ENCODE data around the gene PRKN.

The PRKN gene

DNA sequence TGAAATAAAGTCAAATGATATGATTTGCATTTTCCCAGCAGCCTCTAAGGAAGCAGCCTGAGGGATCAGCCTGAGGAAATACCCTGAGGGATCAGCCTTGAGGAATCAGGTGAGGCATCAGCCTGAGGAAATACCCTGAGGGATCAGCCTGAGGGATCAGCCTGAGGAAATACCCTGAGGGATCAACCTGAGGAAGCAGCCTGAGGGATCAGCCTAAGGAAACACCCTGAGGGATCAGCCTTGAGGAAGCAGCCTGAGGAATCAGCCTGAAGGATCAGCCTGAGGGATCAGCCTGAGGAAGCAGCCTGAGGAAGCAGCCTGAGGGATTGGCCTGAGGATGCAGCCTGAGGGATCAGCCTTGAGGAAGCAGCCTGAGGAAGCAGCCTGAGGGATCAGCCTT lies 784.0 kb downstream of the PRKN start:
- H3K4me3 ChIP-seq (ENCODE audit: low read depth, low read length), result no peak overlapping the region
- TF ChIP-seq, protein P1, sequence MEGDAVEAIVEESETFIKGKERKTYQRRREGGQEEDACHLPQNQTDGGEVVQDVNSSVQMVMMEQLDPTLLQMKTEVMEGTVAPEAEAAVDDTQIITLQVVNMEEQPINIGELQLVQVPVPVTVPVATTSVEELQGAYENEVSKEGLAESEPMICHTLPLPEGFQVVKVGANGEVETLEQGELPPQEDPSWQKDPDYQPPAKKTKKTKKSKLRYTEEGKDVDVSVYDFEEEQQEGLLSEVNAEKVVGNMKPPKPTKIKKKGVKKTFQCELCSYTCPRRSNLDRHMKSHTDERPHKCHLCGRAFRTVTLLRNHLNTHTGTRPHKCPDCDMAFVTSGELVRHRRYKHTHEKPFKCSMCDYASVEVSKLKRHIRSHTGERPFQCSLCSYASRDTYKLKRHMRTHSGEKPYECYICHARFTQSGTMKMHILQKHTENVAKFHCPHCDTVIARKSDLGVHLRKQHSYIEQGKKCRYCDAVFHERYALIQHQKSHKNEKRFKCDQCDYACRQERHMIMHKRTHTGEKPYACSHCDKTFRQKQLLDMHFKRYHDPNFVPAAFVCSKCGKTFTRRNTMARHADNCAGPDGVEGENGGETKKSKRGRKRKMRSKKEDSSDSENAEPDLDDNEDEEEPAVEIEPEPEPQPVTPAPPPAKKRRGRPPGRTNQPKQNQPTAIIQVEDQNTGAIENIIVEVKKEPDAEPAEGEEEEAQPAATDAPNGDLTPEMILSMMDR (IDR thresholded peaks at IDR 0.05; ENCODE audit: low read depth, low read length), result no peak

GRCh38 chr6:161941565-161941964 lies 786.0 kb downstream of the PRKN start:
- H3K4me3 ChIP-seq (ENCODE audit: low read depth, low read length), result no peak overlapping the region
- TF ChIP-seq, protein P1 (IDR thresholded peaks at IDR 0.05; ENCODE audit: low read depth, low read length), result no peak

DNA sequence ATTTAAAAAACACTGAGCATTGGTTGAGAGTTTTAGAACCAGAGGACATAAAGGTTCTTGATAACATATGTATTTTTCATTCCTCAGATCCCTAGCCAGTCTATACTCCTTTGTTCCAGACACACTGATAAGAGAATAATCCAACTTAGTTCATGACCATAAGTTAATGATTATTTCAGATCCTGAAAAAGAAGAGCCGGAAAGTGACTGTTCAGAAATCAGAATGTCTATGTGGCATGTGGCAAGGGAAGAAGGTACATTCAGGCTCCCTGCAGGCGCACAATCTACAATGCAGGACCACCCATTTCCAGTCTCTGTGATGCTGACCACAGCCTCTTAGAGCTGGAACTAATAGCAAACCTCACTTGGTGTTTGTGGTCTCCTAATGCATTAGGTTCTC lies 787.0 kb downstream of the PRKN start:
- H3K4me3 ChIP-seq (ENCODE audit: low read depth, low read length), result no peak overlapping the region
- TF ChIP-seq, protein P1 (IDR thresholded peaks at IDR 0.05; ENCODE audit: low read depth, low read length), result no peak

GRCh38 chr6:161926324-161926723 lies 801.2 kb downstream of the PRKN start:
- TF ChIP-seq, protein P1 (IDR thresholded peaks at IDR 0.05; ENCODE audit: low read depth, low read length), result no peak
- H3K4me3 ChIP-seq (ENCODE audit: low read depth, low read length), result no peak overlapping the region

GRCh38 chr6:161924516-161925116 lies 803.0 kb downstream of the PRKN start:
- TF ChIP-seq, protein P1 (IDR thresholded peaks at IDR 0.05; ENCODE audit: low read depth, low read length), result no peak
- H3K4me3 ChIP-seq (ENCODE audit: low read depth, low read length), result no peak overlapping the region

GRCh38 chr6:161922631-161923119 lies 804.9 kb downstream of the PRKN start:
- H3K4me3 ChIP-seq (ENCODE audit: low read depth, low read length), result no peak overlapping the region
- TF ChIP-seq, protein P1 (IDR thresholded peaks at IDR 0.05; ENCODE audit: low read depth, low read length), result no peak

DNA sequence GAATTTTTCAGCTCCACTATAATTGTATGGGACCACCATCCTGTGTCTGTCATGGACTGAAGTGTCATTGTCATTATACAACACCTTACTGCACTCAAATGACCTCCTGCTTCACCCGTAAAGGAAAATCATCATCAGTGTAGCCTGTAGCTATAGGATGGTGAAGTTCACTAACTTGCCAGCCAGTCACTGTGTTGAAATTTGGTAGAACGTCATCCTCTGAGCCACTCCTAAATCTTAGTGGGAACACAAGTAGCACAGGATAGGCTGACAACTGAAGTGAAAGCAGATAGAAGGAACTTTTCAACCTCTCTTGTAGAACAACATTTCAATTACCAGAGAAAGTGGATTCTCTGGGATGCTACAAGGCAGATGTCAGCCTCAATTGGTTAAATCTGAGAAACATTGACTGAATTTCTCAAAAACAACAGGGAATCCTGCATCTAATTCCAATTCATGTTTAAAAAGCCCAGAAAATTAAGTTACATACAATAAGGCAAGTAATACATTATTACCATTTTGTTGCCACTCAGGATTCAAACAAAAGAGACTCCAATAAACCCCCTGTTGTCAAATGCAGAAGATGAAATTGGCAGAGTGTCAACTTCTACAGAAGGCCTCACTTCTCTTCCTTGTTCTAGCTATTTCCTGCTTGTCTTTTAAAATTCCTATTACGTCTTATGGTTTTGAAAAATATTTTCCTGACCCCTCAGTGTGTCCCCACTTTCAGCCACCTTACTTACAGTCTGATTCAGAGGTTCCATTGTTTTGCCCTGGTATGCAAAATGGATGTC lies 805.8 kb downstream of the PRKN start:
- TF ChIP-seq, protein P1 (IDR thresholded peaks at IDR 0.05; ENCODE audit: low read depth, low read length), result no peak
- no peak overlapping the region for H3K4me3 ChIP-seq (ENCODE audit: low read depth, low read length)

Measured in WI38 (cell line).